Mesothelial cell of epicardium (in vitro differentiated cells): ENCODE data around the gene FAM210A. TPM values are rescaled to one million over a fixed set of nuclear protein-coding genes. Genes with fewer than 3 reads are reported as not detected.
A peak's percentile ranks its signal among the peaks of the same experiment; 100 is the strongest.

Experiments
- DNase-seq, 2 experiments: peaks; one replicate each; pipeline ENCODE4 v3.0.0; 2021; ENCODE audit warnings: low spot score in 2 of 2; ENCODE audit not compliant: unreplicated experiment in 2 of 2
- H3K27ac Mint-ChIP-seq: 2 replicates; pipeline ENCODE4 v1.8.0; 2021; ENCODE audit warnings: mixed read lengths
- H3K27me3 Mint-ChIP-seq: 2 replicates; pipeline ENCODE4 v1.8.0; 2021; ENCODE audit warnings: low read depth, mixed read lengths
- H3K36me3 Mint-ChIP-seq: 2 replicates; pipeline ENCODE4 v1.8.0; 2021; ENCODE audit warnings: mixed read lengths
- H3K4me1 Mint-ChIP-seq: 2 replicates; pipeline ENCODE4 v1.8.0; 2021; ENCODE audit warnings: mixed read lengths
- H3K4me3 Mint-ChIP-seq: 2 replicates; pipeline ENCODE4 v1.8.0; 2021; ENCODE audit warnings: mild to moderate bottlenecking, moderate library complexity, mixed read lengths
- H3K9me3 Mint-ChIP-seq: 2 replicates; pipeline ENCODE4 v1.8.0; 2021; ENCODE audit warnings: mixed read lengths
- CTCF ChIP-seq: fragments of 200-600 bp; sonication (generic); IDR thresholded peaks from one replicate; pipeline ENCODE4 v1.5.0; 2021; ENCODE audit warnings: antibody characterized with exemption; ENCODE audit not compliant: unreplicated experiment
- total RNA-seq: library from RNA; stranded (reverse); gene quantifications from 3 replicates; pipeline ENCODE4 v1.2.1, GENCODE V29; 2021

Gene FAM210A
- total RNA-seq, 1 donor from 2014 or later: 16.6 TPM

DNA sequence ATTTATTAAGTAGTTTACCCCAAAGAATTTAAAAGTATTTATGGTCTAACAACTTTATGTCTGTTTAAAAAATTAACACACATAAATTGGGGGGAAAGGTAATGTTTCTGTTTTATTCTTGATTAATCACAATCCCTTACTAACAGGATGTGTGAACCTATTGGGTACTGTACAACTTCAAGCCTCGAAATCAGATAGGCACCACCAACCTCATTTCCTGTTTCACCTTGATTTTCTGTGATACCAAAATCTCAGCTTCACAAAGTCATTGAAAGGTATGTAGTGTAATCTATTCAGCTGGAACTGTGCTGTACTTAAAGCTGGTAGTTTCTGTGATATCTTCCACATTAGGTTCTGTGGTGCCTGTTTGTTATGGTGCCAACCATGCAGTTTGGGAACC lies 4.1 kb upstream of the FAM210A start:
- no peak overlapping the region for H3K4me3 Mint-ChIP-seq
- no peak for TF ChIP-seq CTCF
- no peak for DNase-seq
- peaks cover 18% of the 10 kb centered on the region for H3K4me1 Mint-ChIP-seq
- H3K27ac Mint-ChIP-seq: no peak overlapping the region
- H3K9me3 Mint-ChIP-seq: peaks cover 4% of the 10 kb centered on the region
- no peaks in the 10 kb centered on the region for H3K27me3 Mint-ChIP-seq
- H3K36me3 Mint-ChIP-seq: peaks cover 13% of the 10 kb centered on the region

DNA sequence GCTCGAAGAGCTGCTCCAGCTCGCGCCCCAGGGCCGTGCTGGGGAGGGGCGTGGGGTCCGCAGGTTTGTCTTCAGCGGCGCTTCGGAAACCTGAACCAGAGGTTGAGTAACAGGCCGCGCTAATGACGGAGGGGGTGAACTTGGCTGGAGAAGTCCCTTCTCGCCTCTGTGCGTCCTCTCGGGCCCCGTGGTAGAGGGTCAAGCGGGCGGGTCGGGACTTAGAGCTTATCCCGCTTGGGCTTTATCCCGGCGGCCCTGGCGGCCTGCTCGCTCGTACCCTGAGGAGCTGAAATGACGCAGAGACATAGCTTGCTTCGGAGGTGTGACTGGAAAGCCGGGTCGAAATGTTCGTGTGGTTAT lies 594 bp upstream of the FAM210A start:
- peaks cover 4% of the 10 kb centered on the region for H3K9me3 Mint-ChIP-seq
- H3K36me3 Mint-ChIP-seq: peaks cover 3% of the 10 kb centered on the region
- DNase-seq: peak in 1 of 2 experiments; percentile 48
- H3K4me1 Mint-ChIP-seq: peaks cover 33% of the 10 kb centered on the region
- peak overlapping the region; percentile 100 for H3K27ac Mint-ChIP-seq
- peak overlapping the region; percentile 95 for H3K4me3 Mint-ChIP-seq
- H3K27me3 Mint-ChIP-seq: no peaks in the 10 kb centered on the region
- no peak for TF ChIP-seq CTCF

DNA sequence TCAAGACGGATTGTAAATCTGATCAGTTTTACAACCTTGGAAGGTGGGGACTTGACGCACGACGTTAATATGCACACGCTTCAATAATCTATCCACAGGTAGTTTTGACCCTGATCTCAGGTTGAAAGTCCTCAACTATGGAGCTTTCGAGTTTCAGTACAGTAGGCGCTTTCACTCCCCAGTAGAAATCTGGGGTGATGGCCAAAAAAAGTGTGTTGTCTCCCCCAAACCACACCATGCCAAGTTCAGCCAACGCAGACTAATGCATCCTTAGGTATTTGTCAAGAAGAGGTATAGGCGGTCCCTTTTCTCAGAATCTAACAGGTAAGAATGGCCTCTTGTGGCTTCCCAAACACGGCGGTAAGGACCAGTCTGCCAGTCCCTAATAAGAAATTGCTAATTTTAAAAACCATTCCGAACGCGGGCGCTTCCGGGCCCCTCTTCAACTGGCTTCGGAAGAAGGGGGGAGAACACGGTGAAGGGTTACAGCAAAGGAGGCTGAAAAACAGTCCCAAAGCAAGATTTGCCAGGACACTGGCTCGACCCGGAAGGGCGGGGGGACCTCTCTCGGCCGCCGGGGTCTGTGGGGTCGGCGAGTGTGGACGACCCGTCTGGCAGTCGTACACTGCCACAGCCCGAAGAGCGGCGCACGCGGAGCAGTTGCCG lies 659 bp downstream of the FAM210A start:
- H3K4me1 Mint-ChIP-seq: peaks cover 33% of the 10 kb centered on the region
- H3K4me3 Mint-ChIP-seq: peak overlapping the region; percentile 95
- peak in 1 of 2 experiments; percentile 38 for DNase-seq
- H3K9me3 Mint-ChIP-seq: peaks cover 4% of the 10 kb centered on the region
- no peaks in the 10 kb centered on the region for H3K27me3 Mint-ChIP-seq
- H3K36me3 Mint-ChIP-seq: no peaks in the 10 kb centered on the region
- no peak for TF ChIP-seq CTCF
- H3K27ac Mint-ChIP-seq: peak overlapping the region; percentile 68

DNA sequence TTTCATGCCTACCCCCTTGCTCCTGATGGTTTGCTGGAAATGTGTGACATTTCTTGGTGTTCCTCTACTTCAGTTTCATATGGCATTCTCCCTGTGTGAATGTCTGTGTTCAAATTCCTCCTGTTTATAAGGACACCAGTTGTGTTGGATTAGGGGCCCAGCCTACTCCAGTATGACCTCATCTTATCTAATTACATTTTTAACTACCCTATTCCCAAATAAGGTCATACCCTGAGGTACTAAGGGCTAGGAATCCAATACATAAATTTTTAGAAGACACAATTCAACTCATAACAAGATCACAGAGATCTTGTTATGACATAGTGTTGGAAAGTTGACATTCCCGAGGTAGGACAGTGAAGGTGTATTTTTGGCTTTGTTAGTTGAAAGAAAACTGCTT lies 5.5 kb downstream of the FAM210A start:
- no peaks in the 10 kb centered on the region for H3K27me3 Mint-ChIP-seq
- no peak for DNase-seq
- no peak for TF ChIP-seq CTCF
- peaks cover 4% of the 10 kb centered on the region for H3K9me3 Mint-ChIP-seq
- no peaks in the 10 kb centered on the region for H3K36me3 Mint-ChIP-seq
- no peak overlapping the region for H3K27ac Mint-ChIP-seq
- no peak overlapping the region for H3K4me3 Mint-ChIP-seq
- H3K4me1 Mint-ChIP-seq: peaks cover 18% of the 10 kb centered on the region

DNA sequence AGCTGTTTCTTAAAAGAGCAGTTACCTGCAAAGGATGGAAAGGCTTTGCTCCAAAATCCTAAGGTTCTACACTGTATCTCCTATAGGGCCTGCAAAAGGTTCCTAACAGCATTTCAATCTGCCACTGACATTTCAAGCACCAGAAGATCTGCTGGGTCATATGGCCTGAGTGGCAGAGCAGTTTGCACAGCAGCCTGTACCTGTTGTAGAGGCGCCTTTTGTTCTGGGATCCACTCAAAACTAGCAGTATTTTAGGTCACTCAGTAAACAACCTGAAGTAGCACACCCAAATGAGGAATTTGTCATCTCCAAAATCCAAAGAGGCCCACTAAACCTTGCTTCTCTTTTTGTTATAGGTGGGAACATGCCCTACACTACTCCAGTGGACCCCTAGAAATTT lies 6.2 kb downstream of the FAM210A start:
- Mint-ChIP-seq H3K36me3 (no peaks in the 10 kb centered on the region), H3K4me3 (no peak overlapping the region), H3K4me1 (peaks cover 11% of the 10 kb centered on the region), H3K9me3 (peaks cover 4% of the 10 kb centered on the region), H3K27ac (no peak overlapping the region), H3K27me3 (no peaks in the 10 kb centered on the region)
- no peak for DNase-seq
- no peak for TF ChIP-seq CTCF

- H3K27ac Mint-ChIP-seq: no peak overlapping the region
- H3K4me3 Mint-ChIP-seq: no peak overlapping the region
- peaks cover 4% of the 10 kb centered on the region for H3K9me3 Mint-ChIP-seq
- no peak for DNase-seq
- H3K4me1 Mint-ChIP-seq: no peaks in the 10 kb centered on the region
- no peak for TF ChIP-seq CTCF
- H3K27me3 Mint-ChIP-seq: no peaks in the 10 kb centered on the region
- no peaks in the 10 kb centered on the region for H3K36me3 Mint-ChIP-seq
Measured at GRCh38 chr18:13716916-13717315, 9.4 kb downstream of the FAM210A start.
